ENCODE measurements around the gene KLHDC8A. TPM values are rescaled to one million over a fixed set of nuclear protein-coding genes. Genes with fewer than 3 reads are reported as not detected.
"Not testable (repeated sequence)": the region's sequence is repeated elsewhere in the genome, so short reads cannot be mapped to it uniquely, and the experiment has no call there.

Gene KLHDC8A
- total and polyA plus RNA-seq, 12 donors: 5.1 to 74.9 (median 38.8) TPM

GRCh38 chr1:205369701-205370123 is 13.0 kb upstream of the KLHDC8A start:
- intact Hi-C loops (cut with DNase I): no loop called here
- peak in 2 of 7 donors; percentile 39 to 51 for DNase-seq
- WGBS, 4 donors: 35 to 42% (median 38%) methylated on average over 3 of the region's 3 CpGs
- H3K27me3 ChIP-seq: no peaks in the 10 kb centered on the region
- H3K27ac ChIP-seq: peak overlapping the region in 3 of 5 donors; percentile 43 to 67 (median 46)
- TF ChIP-seq POLR2A (IDR thresholded peaks at IDR 0.05) (no peak), CTCF (IDR thresholded peaks at IDR 0.05) (no peak)
- no peak overlapping the region for H3K4me3 ChIP-seq
- peaks cover 15 to 46% of the 10 kb centered on the region in 2 donors for H3K4me1 ChIP-seq (replicated peaks in 1 of 2)
- H3K9me3 ChIP-seq (replicated peaks in 1 of 3): no peaks in the 10 kb centered on the region
- no peaks in the 10 kb centered on the region for H3K36me3 ChIP-seq (replicated peaks in 1 of 2)

- DNase-seq: no peak
- intact Hi-C loops (cut with DNase I): no loop called here
- H3K27me3 ChIP-seq: no peaks in the 10 kb centered on the region
- peaks cover 15 to 39% of the 10 kb centered on the region in 2 donors for H3K4me1 ChIP-seq (replicated peaks in 1 of 2)
- TF ChIP-seq POLR2A (IDR thresholded peaks at IDR 0.05): no peak
- no peak for TF ChIP-seq CTCF (IDR thresholded peaks at IDR 0.05)
- 92 to 96% (median 95%) methylated on average over 6 of the region's 6 CpGs for WGBS, 4 donors
- H3K9me3 ChIP-seq (replicated peaks in 1 of 3): no peaks in the 10 kb centered on the region
- H3K4me3 ChIP-seq: no peak overlapping the region
- no peak overlapping the region for H3K27ac ChIP-seq
- H3K36me3 ChIP-seq (replicated peaks in 1 of 2): no peaks in the 10 kb centered on the region
These were observed 11.8 kb upstream of the KLHDC8A start for GRCh38 chr1:205368478-205368877.

GRCh38 chr1:205365945-205366463 is 9.3 kb upstream of the KLHDC8A start:
- TF ChIP-seq CTCF (IDR thresholded peaks at IDR 0.05) (peak in 1 of 6 experiments; percentile 14), POLR2A (IDR thresholded peaks at IDR 0.05) (no peak)

GRCh38 chr1:205365086-205365485 is 8.4 kb upstream of the KLHDC8A start:
- WGBS, 4 donors: 83 to 93% (median 89%) methylated on average over 8 of the region's 8 CpGs
- H3K9me3 ChIP-seq (replicated peaks in 1 of 3); H3K27me3 ChIP-seq; H3K36me3 ChIP-seq (replicated peaks in 1 of 2); H3K4me3 ChIP-seq; intact Hi-C loops (cut with DNase I); DNase-seq: not testable (repeated sequence)
- peaks cover 17 to 49% of the 10 kb centered on the region in 2 donors for H3K4me1 ChIP-seq (replicated peaks in 1 of 2)
- peak overlapping the region in 3 of 5 donors; percentile 53 to 70 (median 69) for H3K27ac ChIP-seq

More at GRCh38 chr1:205365945-205366463, 9.3 kb upstream of the KLHDC8A start:
- Histone ChIP-seq H3K4me1 (replicated peaks in 1 of 2) (peaks cover 19 to 43% of the 10 kb centered on the region in 2 donors), H3K36me3 (replicated peaks in 1 of 2) (no peaks in the 10 kb centered on the region), H3K4me3 (no peak overlapping the region), H3K27ac (peak overlapping the region in 4 of 5 donors; percentile 25 to 70 (median 61)), H3K9me3 (replicated peaks in 1 of 3) (no peaks in the 10 kb centered on the region), H3K27me3 (no peaks in the 10 kb centered on the region)
- intact Hi-C loops (cut with DNase I): no loop called here
- WGBS, 4 donors: 18 to 24% (median 20%) methylated on average over 7 to 8 of the region's 8 CpGs
- peak in 6 of 7 donors; percentile 60 to 84 (median 74) for DNase-seq

GRCh38 chr1:205360891-205361290 is 4.2 kb upstream of the KLHDC8A start:
- Histone ChIP-seq H3K4me3 (no peak overlapping the region), H3K9me3 (replicated peaks in 1 of 3) (no peaks in the 10 kb centered on the region), H3K36me3 (replicated peaks in 1 of 2) (no peaks in the 10 kb centered on the region), H3K27me3 (no peaks in the 10 kb centered on the region), H3K27ac (peak overlapping the region; percentile 49 to 78 (median 52)), H3K4me1 (replicated peaks in 1 of 2) (peaks cover 25 to 61% of the 10 kb centered on the region in 2 donors)
- TF ChIP-seq CTCF (IDR thresholded peaks at IDR 0.05) (no peak), POLR2A (IDR thresholded peaks at IDR 0.05) (no peak)
- intact Hi-C loops (cut with DNase I): no loop called here
- 78 to 92% (median 84%) methylated on average over 4 of the region's 4 CpGs for WGBS, 4 donors
- no peak for DNase-seq
